HEK293 (cell line): ENCODE measurements around the gene UBE2Q2.

Source experiments
- ELK4 ChIP-seq: IDR thresholded peaks from 2 replicates; pipeline ENCODE4 v1.6.1; 2011; ENCODE audit warnings: mild to moderate bottlenecking, low read depth, low read length, borderline replicate concordance
- PRDM2 ChIP-seq: fragments of 450-650 bp; formaldehyde crosslinking; IDR thresholded peaks from 2 replicates; pipeline ENCODE4 v1.5.1; 2016; ENCODE audit warnings: missing biosample characterization, missing genetic modification characterization, borderline replicate concordance
- REPIN1 ChIP-seq: fragments of 450-650 bp; formaldehyde crosslinking; IDR thresholded peaks from 2 replicates; pipeline ENCODE4 v1.5.1; 2017; ENCODE audit warnings: missing biosample characterization, missing genetic modification characterization, low read depth
- ZBTB20 ChIP-seq: fragments of 450-650 bp; formaldehyde crosslinking; IDR thresholded peaks from 2 replicates; pipeline ENCODE4 v1.5.1; 2016; ENCODE audit warnings: missing biosample characterization, missing genetic modification characterization
- ZBTB48 ChIP-seq: fragments of 450-650 bp; formaldehyde crosslinking; IDR thresholded peaks from 2 replicates; pipeline ENCODE4 v1.5.1; 2016; ENCODE audit warnings: missing biosample characterization, missing genetic modification characterization
- ZNF148 ChIP-seq: fragments of 450-650 bp; formaldehyde crosslinking; IDR thresholded peaks from 2 replicates; pipeline ENCODE4 v1.5.0; 2017; ENCODE audit warnings: missing biosample characterization, missing genetic modification characterization, borderline replicate concordance
- ZNF23 ChIP-seq: fragments of 450-650 bp; formaldehyde crosslinking; IDR thresholded peaks from 2 replicates; pipeline ENCODE4 v1.5.1; 2016; ENCODE audit warnings: missing biosample characterization, missing genetic modification characterization, borderline replicate concordance
- ZNF302 ChIP-seq: fragments of 450-650 bp; formaldehyde crosslinking; IDR thresholded peaks from 2 replicates; pipeline ENCODE4 v1.5.1; 2016; ENCODE audit warnings: missing biosample characterization, missing genetic modification characterization, low read depth
- ZNF670 ChIP-seq: fragments of 450-650 bp; formaldehyde crosslinking; IDR thresholded peaks from 2 replicates; pipeline ENCODE4 v1.5.1; 2016; ENCODE audit warnings: missing biosample characterization, missing genetic modification characterization, low read depth
- ZNF704 ChIP-seq: fragments of 450-650 bp; formaldehyde crosslinking; IDR thresholded peaks from 2 replicates; pipeline ENCODE4 v1.5.1; 2016; ENCODE audit warnings: missing biosample characterization, missing genetic modification characterization
- ZNF747 ChIP-seq: fragments of 450-650 bp; formaldehyde crosslinking; IDR thresholded peaks from 2 replicates; pipeline ENCODE4 v1.5.1; 2016; ENCODE audit warnings: missing biosample characterization, missing genetic modification characterization
- ZNF768 ChIP-seq: fragments of 450-650 bp; formaldehyde crosslinking; IDR thresholded peaks from 2 replicates; pipeline ENCODE4 v1.5.1; 2018; ENCODE audit warnings: missing biosample characterization, mild to moderate bottlenecking, missing genetic modification characterization
- ZNF785 ChIP-seq: fragments of 450-650 bp; formaldehyde crosslinking; IDR thresholded peaks from 2 replicates; pipeline ENCODE4 v1.5.1; 2016; ENCODE audit warnings: missing biosample characterization, missing genetic modification characterization
- ZXDB ChIP-seq: fragments of 450-650 bp; formaldehyde crosslinking; IDR thresholded peaks from 2 replicates; pipeline ENCODE4 v1.5.1; 2016; ENCODE audit warnings: missing biosample characterization, missing genetic modification characterization
- TF ChIP-seq, protein P1 (sequence below): fragments of 450-650 bp; formaldehyde crosslinking; IDR thresholded peaks from 2 replicates; pipeline ENCODE4 v1.5.1; 2016; ENCODE audit warnings: missing biosample characterization, missing genetic modification characterization
- TF ChIP-seq, protein P2 (sequence below): fragments of 450-650 bp; formaldehyde crosslinking; IDR thresholded peaks from 2 replicates; pipeline ENCODE4 v1.5.1; 2016; ENCODE audit warnings: missing biosample characterization, missing genetic modification characterization
- TF ChIP-seq, protein P3 (sequence below): fragments of 450-650 bp; formaldehyde crosslinking; IDR thresholded peaks from 2 replicates; pipeline ENCODE4 v1.5.1; 2016; ENCODE audit warnings: missing biosample characterization, missing genetic modification characterization
- TF ChIP-seq, protein P4 (sequence below): fragments of 450-650 bp; formaldehyde crosslinking; IDR thresholded peaks from 2 replicates; pipeline ENCODE4 v1.5.1; 2017; ENCODE audit warnings: missing biosample characterization, missing genetic modification characterization

Gene UBE2Q2

GRCh38 chr15:75903331-75904239 is 60.3 kb downstream of the UBE2Q2 start, which contains the start of gene FBXO22 (continued):
- TF ChIP-seq, protein P1, sequence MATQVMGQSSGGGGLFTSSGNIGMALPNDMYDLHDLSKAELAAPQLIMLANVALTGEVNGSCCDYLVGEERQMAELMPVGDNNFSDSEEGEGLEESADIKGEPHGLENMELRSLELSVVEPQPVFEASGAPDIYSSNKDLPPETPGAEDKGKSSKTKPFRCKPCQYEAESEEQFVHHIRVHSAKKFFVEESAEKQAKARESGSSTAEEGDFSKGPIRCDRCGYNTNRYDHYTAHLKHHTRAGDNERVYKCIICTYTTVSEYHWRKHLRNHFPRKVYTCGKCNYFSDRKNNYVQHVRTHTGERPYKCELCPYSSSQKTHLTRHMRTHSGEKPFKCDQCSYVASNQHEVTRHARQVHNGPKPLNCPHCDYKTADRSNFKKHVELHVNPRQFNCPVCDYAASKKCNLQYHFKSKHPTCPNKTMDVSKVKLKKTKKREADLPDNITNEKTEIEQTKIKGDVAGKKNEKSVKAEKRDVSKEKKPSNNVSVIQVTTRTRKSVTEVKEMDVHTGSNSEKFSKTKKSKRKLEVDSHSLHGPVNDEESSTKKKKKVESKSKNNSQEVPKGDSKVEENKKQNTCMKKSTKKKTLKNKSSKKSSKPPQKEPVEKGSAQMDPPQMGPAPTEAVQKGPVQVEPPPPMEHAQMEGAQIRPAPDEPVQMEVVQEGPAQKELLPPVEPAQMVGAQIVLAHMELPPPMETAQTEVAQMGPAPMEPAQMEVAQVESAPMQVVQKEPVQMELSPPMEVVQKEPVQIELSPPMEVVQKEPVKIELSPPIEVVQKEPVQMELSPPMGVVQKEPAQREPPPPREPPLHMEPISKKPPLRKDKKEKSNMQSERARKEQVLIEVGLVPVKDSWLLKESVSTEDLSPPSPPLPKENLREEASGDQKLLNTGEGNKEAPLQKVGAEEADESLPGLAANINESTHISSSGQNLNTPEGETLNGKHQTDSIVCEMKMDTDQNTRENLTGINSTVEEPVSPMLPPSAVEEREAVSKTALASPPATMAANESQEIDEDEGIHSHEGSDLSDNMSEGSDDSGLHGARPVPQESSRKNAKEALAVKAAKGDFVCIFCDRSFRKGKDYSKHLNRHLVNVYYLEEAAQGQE (tag by site-specific recombination) = 0 out of 2 replicates have a peak, but pooled peaks have one; percentile 14
- no peak for TF ChIP-seq ZNF148 (tag by site-specific recombination)
- no peak; the same call in 1 of the 2 replicates for TF ChIP-seq ZNF768 (tag by site-specific recombination)
- TF ChIP-seq ELK4 = peak; percentile 75; the same call in 1 of the 2 replicates
- TF ChIP-seq ZBTB48 (tag by site-specific recombination) = no peak; the same call in 1 of the 2 replicates
- TF ChIP-seq, protein P2, sequence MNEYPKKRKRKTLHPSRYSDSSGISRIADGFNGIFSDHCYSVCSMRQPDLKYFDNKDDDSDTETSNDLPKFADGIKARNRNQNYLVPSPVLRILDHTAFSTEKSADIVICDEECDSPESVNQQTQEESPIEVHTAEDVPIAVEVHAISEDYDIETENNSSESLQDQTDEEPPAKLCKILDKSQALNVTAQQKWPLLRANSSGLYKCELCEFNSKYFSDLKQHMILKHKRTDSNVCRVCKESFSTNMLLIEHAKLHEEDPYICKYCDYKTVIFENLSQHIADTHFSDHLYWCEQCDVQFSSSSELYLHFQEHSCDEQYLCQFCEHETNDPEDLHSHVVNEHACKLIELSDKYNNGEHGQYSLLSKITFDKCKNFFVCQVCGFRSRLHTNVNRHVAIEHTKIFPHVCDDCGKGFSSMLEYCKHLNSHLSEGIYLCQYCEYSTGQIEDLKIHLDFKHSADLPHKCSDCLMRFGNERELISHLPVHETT (tag by site-specific recombination) = peak; percentile 77
- TF ChIP-seq ZNF747 (tag by site-specific recombination) = no peak
- TF ChIP-seq PRDM2 = no peak
- no peak for TF ChIP-seq ZNF23
- TF ChIP-seq, protein P3, sequence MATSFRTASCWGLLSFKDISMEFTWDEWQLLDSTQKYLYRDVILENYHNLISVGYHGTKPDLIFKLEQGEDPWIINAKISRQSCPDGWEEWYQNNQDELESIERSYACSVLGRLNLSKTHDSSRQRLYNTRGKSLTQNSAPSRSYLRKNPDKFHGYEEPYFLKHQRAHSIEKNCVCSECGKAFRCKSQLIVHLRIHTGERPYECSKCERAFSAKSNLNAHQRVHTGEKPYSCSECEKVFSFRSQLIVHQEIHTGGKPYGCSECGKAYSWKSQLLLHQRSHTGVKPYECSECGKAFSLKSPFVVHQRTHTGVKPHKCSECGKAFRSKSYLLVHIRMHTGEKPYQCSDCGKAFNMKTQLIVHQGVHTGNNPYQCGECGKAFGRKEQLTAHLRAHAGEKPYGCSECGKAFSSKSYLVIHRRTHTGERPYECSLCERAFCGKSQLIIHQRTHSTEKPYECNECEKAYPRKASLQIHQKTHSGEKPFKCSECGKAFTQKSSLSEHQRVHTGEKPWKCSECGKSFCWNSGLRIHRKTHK (tag by site-specific recombination) = no peak
- TF ChIP-seq ZNF302 = no peak
- TF ChIP-seq ZNF704 (tag by site-specific recombination) = 0 out of 2 replicates have a peak, but pooled peaks have one; percentile 62
- peak; percentile 94 for TF ChIP-seq ZXDB (tag by site-specific recombination)
- TF ChIP-seq ZNF670 (tag by site-specific recombination) = no peak
- TF ChIP-seq, protein P4, sequence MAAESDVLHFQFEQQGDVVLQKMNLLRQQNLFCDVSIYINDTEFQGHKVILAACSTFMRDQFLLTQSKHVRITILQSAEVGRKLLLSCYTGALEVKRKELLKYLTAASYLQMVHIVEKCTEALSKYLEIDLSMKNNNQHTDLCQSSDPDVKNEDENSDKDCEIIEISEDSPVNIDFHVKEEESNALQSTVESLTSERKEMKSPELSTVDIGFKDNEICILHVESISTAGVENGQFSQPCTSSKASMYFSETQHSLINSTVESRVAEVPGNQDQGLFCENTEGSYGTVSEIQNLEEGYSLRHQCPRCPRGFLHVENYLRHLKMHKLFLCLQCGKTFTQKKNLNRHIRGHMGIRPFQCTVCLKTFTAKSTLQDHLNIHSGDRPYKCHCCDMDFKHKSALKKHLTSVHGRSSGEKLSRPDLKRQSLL (tag by site-specific recombination) = peak; percentile 14; the same call in 1 of the 2 replicates
- TF ChIP-seq ZBTB20 (tag by site-specific recombination) = peak; percentile 76
- no peak for TF ChIP-seq ZNF785 (tag by site-specific recombination)
- no peak for TF ChIP-seq REPIN1 (tag by site-specific recombination)
